HG02970 (cell line): ENCODE results near the gene TTC9B.
"Not testable (repeated sequence)": the region's sequence is repeated elsewhere in the genome, so short reads cannot be mapped to it uniquely, and the experiment has no call there.

Experiments used
- ATAC-seq: cut with Tn5 transposase; IDR thresholded peaks from one replicate; pipeline ENCODE4 v1.9.1; 2021; ENCODE audit warnings: mild to moderate bottlenecking, moderate library complexity, moderate number of reproducible peaks; ENCODE audit not compliant: unreplicated experiment, low FRiP score

Gene TTC9B

DNA sequence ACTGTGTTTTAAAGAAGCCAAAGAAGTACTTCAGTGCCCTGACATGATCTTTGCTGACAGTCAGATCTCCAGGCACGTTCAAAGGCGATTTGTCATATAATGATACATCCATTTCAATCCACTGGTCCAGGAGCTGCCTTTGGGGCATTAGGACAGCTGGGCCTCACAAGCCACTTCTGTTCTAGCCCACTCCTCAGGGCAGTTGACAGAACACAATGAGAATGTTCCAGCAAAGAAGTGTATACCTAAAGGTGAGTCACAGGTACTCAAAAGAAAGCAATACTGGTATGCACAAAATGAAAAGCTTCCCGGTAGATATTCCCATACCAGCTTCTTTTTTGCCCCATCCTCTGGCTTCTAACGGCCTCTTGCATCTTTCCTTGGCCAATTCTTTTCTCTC lies 39.4 kb downstream of the TTC9B start:
- no peak for ATAC-seq

DNA sequence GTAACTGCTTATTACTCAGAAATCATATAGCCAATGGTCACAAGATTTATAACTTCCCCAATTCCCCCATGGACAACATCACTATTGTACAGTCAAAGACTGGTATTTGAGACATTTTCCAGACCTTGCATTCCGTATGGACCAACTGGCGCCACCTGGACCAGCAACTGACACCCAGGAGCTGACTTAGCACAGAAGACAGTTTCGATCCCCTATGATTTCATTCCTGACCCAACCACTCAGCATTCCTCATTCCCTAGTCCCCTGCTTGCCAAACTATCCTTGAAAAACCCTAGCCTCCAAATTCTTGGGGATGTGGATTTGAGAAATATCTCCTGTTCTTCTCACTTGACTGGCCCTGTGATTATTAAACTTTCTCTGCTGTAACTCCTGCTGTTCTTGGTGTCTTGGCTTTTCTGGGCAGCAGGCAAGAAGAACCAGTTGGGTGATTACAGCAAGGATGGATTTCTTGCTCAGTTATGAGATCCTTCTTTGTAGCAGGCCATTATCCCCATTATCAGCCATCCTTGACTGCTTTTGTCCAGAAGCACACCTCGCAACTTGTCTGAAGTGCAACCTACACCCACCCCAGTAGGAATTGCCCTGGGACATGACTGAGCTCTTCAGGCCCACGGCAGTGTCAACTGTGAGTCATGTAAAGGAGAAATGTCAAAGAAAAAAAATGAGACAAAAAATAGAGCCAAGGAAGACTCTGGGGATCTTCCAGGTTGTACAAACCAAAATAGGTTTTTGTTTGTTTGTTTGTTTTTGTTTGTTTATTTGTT lies 40.7 kb downstream of the TTC9B start:
- ATAC-seq, result no peak

GRCh38 chr19:40175820-40176219 lies 42.4 kb downstream of the TTC9B start:
- no peak for ATAC-seq

- no peak for ATAC-seq
Observed at GRCh38 chr19:40174092-40174491, 44.1 kb downstream of the TTC9B start.

GRCh38 chr19:40171293-40171692 lies 46.9 kb downstream of the TTC9B start:
- ATAC-seq, result not testable (repeated sequence)

DNA sequence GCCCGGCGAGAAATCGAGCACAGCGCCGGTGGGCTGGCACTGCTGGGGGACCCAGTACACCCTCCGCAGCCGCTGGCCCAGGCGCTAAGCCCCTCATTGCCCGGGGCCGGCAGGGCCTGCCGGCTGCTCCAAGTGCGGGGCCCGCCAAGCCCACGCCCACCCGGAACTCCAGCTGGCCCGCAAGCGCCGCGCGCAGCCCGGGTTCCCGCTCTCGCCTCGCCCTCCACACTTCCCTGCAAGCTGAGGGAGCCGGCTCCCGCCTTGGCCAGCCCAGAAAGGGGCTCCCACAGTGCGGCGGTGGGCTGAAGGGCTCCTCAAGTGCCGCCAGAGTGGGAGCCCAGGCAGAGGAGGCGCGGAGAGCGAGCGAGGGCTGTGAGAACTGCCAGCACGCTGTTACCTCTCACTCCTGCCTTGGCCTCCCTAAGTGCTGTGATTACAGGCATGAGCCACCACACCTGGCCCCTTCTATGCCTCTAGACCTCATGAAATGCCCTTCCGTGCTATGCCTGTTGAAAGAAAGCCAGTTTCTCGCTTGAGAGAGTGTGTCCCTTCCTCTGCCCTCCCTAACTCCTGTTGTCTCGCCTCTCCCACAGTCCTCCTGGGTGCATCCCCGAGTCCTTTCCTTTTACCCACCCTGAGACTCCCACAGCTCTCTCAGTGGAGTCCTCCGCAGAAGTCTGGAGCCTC lies 47.7 kb downstream of the TTC9B start:
- not testable (repeated sequence) for ATAC-seq

GRCh38 chr19:40169482-40170302 lies 48.5 kb downstream of the TTC9B start:
- not testable (repeated sequence) for ATAC-seq
